Stimulated activated CD4-positive, alpha-beta T cell treated with anti-CD3 and anti-CD28 coated beads, Interleukin-1b, Interleukin-23, amount 100 ng/mL, for 4 hours (primary cell): ENCODE results near the gene BYSL.

Experiments used
- DNase-seq, 2 donors: peaks; one replicate each; pipeline ENCODE4 v3.0.0-alpha.2; 2020; ENCODE audit warnings: low read depth in 2 of 2

The BYSL gene, protein sequence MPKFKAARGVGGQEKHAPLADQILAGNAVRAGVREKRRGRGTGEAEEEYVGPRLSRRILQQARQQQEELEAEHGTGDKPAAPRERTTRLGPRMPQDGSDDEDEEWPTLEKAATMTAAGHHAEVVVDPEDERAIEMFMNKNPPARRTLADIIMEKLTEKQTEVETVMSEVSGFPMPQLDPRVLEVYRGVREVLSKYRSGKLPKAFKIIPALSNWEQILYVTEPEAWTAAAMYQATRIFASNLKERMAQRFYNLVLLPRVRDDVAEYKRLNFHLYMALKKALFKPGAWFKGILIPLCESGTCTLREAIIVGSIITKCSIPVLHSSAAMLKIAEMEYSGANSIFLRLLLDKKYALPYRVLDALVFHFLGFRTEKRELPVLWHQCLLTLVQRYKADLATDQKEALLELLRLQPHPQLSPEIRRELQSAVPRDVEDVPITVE

DNA sequence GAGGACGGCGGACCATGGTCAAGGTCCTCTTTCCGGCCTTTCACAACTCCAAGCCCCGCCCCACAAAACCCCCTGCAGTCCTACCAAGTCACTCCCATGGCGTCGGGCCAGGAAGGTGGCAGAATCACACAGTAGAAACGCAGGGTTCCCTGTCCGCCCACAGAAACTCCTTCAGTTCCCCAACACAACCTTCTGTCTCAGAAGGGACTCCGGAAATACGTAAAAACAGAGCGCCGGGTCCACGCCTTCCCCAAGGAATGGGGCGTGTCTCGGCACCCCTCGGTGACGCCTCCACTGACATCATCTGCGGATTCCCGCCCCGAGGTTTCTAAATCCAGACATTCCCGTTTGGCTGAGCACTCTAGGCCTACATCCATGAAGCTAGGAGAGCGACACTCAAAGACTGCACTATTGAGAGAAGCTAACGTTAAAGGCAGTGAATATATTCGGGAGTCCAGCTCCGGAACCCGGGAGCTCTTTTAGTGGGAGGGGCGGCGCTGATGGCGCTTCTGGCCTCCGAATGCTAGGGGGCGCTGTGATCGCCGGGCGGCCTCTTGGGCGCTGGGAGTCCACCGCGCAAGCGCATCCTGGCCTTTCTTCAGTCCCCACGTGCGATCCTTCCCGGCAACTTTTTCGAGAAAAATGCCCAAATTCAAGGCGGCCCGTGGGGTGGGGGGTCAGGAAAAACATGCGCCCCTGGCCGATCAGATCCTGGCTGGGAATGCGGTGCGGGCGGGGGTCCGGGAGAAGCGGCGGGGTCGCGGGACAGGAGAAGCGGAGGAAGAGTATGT lies at the start of gene BYSL, which contains the start of gene MED20:
BYSL (plus strand) TSS at position 579 of the 791 bp plus-strand sequence; CDS start at position 643, 64 bp downstream.
MED20 (minus strand) TSS at position 219 of the 791 bp plus-strand sequence; CDS start at position 98, 121 bp downstream.
- peak; percentile 93 to 97 for DNase-seq

DNA sequence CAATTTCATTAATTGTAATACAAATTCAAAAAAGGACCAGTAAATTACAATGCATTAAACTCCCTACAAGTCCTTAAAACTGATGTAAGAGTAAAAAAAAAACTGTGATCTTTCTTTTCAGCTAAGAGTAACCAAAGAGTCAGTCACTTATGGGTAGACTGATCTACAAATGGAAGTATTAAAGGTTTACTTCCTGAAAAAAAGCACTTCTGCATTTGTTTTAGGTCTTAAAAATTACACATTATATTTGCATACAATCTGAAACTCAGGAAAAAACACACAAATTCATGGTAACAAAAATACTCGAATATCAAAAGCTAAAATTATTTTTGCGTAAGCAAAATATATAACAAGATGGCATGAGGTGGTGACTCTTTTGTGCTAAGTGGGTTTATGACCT lies 49.6 kb upstream of the BYSL start:
- no peak for DNase-seq

DNA sequence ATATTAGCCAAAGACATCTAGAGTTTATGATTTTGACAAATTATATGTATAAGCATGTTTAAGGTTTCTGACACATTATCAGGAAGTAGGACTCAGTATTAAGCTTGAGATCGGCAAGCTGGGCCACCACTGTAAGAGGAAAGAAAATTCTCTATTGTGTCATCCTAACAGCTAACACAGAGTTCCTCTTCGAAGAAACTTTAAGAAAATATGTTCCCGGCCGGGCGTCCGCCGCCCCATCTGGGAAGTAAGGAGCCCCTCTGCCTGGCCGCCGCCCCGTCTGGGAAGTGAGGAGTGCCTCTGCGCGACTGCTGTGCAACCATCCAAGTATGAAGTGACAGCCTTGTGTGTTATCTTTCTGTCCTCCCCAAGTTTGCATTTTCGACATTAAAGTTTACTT lies 49.2 kb upstream of the BYSL start:
- no peak for DNase-seq

DNA sequence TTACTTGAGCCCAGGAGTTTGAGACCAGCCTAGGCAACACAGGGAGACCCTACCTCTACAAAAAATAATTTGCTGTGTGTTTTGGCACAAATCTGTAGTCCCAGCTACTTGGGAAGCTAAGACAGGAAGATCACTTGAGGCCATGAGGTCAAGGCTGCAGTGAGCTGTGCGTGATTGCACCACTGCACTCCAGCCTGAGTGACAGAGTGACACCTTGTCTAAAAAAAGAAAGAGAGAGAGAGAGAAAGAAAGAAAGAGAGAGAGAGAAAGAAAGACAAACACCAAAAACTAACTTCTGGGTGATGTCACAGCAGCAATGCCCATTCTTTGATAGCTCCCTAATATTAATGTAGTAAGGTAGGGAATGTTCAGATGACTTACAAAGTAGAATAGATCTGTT lies 46.6 kb upstream of the BYSL start:
- no peak for DNase-seq

DNA sequence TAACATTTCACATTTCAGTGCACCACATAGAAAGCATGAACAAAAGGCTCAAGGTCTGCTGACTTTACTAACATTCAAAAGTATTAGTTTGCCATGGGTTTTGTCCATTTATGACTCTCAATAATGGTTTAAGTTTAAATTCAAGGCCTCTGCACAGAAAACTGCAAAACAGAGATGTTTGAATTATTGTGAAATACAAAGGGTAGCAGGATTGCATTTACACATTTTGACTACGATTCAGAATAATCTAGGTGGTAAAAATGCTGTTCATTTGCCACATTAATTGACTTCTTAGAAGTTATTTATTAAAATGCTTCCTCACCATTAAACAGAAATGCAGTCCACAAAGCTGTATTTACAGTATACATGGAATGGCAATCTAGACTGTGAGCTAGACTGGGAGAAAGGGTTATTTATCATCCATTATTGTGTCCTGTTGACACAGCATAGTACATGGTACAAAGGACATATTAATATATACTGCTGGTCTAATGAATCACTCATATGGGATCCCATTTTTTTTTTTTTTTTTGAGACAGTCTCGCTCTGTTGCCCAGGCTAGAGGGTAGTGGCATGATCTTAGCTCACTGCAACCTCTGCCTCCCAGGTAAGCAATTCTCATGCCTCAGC lies 44.1 kb upstream of the BYSL start:
- DNase-seq = no peak

DNA sequence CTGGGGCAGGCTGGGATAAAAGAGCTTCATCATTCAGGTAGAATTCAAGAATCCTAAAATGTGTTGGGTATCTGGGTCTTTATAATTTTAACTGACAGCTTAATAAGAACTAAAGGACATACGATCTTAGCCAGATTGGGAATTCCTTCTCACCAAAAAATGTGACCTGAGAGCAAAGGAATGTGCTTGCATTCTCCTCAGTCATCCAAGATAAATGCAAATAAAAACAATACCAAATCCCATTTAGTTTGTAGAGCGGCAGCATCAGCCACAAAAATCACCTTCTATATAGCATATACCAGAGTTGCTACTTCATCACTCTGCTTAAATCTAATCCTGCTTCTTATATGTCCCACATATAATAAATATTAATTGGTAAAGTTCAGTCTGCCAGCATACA lies 43.1 kb upstream of the BYSL start:
- DNase-seq = no peak

DNA sequence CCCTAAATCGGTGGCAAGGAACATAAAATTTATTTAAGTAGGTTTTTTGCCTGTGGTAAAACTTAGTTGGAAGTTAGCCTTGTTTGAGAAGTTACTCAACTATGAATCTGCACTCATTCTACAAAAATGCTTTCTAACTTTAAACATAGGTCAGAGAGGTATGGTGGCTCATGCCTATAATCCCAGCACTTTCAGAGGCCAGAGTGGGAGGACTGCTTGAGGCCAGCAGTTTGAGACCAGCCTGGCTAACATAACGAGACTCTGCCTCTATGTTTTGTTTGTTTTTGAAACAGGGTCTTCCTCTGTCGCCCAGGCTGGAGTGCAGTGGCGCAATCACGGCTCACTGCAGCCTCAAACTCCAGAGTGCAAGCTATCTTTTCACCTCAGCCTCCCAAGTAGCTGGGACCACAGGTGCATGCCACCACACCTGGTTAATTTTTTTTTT lies 42.3 kb upstream of the BYSL start:
- no peak for DNase-seq

DNA sequence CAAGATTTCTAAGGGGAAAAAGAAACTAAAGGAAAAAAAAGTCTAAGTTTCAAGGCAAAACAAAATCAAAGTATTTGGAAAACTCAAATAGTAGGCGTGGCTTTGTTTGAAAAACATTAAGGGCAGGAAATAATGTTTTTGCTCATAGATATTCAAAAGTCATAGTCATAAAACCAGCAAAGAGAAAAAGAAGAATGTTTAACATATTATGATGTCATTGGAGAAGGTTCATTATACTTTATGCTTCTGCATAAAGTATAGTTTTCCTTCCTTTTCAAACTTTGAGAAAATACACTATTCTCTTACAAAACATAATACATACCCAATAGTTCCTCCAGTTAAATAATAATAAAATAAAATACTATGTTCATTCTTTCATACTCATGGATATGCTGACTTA lies 39.8 kb upstream of the BYSL start:
- DNase-seq = no peak

DNA sequence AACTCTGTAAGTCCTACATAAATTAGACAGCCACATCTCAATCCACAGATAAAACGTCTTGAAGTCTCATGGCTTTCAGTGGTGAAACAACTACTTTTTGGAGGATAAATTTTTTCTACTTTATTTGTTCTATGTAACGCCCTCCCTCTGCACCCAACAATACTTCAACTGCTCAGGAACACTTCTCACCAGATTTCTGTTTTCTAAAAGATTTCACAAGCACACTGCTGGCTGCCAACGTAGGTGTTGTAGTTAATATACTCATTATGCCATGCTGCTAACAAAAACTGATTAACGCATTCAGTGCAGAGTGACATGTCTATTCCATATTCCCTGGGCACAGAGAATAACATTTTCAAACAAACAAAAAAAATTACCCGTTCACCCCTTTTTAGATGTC lies 36.3 kb upstream of the BYSL start:
- DNase-seq = no peak

DNA sequence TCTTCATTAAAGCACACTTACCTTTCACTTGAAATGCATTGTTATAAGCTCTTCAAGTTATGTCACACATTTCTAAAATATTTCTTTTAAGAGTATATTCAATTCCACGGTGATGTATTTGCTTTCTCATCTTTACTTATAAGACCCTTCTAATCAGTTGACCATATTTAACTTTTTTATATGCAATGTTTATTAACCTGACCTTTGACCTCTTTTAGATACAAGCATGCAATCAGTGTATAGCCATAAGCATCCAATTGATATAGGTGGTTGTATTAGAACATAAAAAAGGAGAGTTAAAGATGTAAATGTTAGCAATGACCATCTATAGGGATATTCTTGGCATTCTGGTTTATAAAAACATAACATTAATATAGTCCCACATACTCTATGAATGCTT lies 35.4 kb upstream of the BYSL start:
- DNase-seq = no peak

DNA sequence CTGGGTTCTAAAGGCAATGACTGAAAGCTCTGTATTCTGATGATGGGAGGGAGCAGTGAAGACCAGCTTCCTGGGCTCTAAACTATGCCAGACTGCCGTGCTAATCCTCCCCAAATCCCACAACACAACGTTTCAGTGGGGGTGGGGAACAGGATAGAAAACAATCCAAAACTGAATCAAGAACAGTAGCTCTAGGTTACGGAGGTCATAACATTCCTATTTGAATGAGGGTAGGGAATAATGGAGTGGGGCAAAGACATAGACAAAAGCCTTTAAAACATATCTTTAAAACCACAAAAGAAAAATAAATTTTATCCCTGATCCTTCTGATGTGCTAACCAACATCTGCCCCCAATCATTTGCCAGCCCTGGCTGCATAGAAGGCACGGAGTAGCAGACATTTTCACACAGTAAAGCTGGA lies 34.0 kb upstream of the BYSL start:
- no peak for DNase-seq

DNA sequence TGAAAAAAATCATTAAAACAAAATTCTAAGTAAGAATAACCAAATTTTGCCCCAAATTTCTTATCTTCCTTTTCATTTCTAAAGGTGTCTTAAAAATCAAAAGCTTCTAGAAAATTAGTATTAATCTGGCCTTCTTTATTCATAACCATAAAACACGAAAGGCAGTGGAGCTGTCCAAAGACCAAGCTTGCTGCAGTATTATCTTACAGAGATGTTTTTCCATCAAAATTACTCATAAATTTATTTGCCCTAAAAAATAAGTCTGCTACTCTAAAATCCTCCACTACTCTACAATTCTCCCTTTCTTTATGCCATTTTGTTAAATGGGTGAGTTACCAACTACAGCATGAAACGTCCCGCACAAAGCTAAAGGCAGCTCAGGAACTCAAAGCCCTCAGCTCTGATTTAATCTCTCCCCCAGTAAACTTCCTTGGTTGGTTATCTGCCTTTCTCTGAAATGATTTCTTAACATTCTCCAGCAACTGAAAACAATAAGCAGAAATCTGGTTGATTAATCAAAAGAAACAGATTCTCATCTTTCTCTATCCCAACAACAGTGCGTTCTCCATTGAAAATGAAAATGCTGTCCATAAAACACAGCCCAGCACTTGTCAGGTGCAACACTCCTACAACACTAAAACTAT lies 28.3 kb upstream of the BYSL start:
- DNase-seq = no peak

DNA sequence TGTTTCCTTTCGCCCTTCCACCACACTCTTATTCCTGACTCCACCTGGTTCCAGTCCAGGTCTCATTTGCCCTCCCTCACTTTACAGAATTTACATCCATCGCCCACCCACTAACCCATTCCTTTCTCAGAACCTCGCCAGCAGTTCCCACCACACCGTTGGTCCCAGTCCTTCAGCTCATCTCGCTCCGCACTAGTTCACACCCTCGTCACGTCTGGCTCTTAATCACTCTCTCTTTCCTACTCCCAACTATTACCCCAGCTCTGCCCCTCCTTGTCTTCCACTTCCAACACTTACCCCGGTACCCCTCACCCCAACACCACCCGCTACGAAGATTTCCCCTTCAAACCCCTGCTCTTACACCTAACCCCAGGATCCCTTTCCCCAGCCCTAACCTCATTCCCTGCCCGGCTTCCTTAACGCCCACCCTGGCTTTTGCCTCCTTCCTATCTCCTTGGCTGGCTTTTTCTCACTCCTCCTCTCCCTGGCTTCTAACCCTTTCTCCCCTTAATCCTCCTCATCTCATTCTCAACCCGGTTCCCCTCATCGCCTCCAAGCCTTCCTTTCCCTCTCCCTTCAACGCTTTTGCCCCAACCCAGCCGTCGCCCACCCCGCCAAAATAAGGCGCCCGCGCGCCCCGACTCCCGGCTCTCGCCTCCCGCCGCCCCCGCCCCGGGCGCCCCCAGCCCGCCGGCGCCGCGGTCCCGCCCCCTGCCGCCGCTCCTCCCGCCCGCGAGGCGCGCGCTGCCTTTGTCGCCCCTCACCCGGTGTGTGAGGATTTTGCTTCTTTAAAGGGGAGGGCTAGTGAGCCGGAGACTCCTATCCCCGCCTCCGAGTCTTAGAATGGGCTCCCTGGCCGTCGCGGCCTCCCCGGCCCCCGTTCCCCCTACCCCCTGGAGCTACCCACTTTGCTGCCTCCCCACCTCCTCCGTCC lies 26.7 kb upstream of the BYSL start:
- peak in 1 of 2 donors; percentile 25 for DNase-seq

DNA sequence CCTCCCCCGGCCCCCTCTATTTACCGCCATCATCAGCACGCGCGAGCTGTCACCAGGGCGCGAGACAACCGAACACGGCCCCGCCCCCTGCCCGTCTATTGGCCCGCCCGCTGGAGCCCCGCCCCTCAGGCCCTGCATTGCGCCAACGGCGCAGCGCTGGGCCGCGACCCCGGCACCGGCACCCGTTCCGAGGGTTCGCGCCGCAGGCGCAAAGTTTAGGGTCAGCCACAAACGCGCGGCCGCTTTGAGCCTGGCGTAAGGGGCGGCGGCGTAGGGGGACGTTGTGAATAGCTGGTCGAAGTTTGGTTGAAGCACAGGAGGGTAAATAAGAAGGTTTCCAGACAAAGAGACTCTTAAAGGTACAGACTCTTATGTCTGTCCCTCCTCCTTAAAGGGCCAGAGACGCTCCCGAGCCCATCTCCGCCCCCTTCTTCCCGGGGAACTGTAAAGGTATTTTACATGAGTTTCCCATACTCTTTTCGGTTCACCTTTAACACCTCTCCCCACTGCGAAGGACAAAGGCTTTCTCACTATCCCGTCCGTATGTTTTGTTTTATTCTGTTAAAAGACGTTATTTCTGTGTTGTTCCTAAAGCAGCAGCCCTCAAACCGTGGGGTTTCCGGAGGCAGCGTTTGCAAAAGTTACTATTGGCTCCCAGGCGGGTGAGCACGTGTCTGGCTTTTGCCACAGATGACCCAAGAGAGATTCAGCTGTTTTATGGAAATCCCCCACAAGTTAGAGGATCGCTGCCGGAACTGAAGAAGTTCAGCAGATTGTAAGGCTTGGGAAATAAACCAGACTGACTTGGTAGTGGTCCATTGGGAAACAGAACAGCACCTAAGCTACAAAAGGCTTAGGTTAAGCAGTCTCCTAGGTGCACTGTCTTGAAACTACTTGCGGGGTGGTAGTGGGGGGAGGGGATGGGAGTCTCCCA lies 25.7 kb upstream of the BYSL start, which contains the start of gene USP49:
USP49 (minus strand) TSS at position 76 of the 934 bp plus-strand sequence. CDS start 88,392 bp downstream, outside the sequence.
- peak; percentile 84 to 97 for DNase-seq

DNA sequence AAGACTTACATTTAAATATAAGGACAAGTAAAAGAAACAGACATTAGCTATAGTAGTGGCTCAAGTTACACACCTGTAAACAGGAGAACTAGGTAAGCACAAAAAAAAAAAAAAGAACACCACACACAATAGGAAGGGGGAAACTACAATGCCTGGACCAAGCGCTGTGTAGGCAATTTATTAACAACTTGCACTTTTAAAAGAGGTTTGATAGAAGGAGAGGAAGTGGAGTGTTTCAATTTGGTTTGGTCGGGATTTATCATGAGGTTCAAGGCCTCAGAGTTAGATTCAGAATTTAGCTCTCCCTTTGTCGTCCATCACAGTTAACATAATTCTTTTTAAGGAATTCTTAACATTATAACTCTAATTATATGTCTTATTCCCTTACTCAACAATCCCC lies 25.0 kb upstream of the BYSL start:
- DNase-seq = no peak

DNA sequence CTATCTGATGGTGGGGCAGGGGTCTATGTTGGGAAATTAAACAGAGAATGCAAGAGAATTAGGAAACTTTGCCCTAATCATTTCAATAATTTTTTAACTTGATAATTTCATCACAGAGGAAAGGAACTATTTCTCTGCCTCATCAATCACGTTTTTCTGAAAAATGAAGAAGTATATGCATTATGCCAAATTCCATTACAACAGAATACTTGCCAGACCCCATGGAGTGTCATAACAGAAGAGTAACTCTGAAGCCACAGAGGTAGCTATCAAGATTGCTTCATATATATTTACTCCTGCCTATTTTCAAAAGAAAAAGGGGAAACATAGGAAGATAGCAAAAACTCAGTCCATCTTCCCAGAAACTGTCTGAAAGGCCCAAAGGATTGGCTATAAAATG lies 20.4 kb upstream of the BYSL start:
- no peak for DNase-seq

DNA sequence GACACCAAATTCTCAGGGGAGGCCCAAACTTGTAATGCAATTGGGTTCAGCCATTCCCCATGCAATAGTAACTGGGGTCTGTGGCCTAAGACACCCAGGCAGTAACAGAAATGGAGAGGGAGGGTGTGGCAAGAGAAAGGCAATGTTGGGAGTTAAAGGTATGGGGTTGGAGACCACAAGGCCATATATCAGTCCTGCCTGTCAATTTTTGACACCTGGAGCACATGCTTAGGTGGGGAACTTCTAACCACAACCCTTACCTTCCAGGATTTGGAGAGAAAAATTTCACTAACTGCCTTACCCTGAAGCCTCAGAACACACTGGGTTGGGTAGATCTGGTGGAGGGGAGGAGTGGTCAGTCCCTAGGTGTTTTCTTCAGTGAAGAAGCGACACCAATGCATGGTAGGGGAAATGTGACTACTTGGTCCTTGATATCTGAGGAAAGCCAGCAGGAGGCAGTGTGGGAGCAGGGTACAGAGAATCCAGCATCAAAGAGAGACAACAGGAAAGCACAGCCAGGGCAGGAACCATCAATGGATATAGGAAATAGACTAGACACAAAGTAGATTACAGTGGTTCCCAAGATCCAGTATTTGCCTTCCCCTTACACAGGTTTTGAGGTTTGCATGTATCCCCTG lies 19.3 kb upstream of the BYSL start:
- DNase-seq = peak; percentile 27 to 52

DNA sequence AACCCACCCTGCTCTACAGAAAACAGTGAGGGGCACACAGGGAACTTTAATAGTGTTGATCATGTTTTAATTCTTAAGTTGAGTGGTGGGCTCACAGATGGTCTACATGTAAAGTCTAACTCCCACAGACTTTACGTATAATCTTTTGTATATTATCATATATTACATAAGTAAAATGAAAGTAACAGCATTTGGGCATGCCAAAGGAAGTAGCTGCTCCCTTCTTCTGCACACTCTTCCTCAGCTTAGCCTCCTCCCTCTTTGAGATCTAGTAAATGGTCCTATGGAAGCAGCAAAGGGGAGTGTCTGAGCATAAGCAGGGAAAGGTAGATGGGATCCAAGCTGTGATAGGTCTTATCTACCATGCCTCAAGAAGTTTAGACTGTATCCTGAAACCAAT lies 11.6 kb upstream of the BYSL start:
- DNase-seq = no peak

DNA sequence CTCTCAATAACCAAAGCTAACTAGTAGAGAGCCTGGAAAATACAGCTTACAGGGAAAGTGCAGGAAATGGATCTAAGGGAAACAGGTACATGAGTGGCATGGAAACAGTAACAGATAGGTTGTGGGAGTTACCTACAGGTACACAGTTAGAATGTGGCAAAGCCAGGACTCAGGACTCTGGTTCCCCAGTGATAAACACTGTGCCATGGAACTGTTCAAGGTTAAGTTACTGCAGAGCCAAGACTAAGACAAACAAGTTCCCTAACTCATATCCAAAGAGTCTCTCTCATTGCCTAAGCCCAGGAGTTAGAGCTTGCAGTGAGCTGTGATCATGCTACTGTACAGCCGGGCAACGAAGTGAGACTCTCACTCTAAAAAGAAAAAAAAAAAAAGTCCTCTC lies 7.0 kb upstream of the BYSL start:
- DNase-seq = no peak
